Retinal pigment epithelial cell (primary cell): Measurements from ENCODE around the gene FOXP4.

Source experiments
- DNase-seq: peaks from one replicate; pipeline ENCODE4 v3.0.0-alpha.2; 2010; ENCODE audit warnings: low read depth
- H3K4me3 ChIP-seq: 2 replicates; pipeline ENCODE4 v1.5.1; 2011; ENCODE audit warnings: mild to moderate bottlenecking, low read length, control low read depth, moderate library complexity
- TF ChIP-seq, protein P1 (sequence below): conservative IDR thresholded peaks from 2 replicates; pipeline ENCODE4 v1.5.1; 2011; ENCODE audit warnings: low read depth, low read length, control low read depth, inconsistent platforms

Gene FOXP4

DNA sequence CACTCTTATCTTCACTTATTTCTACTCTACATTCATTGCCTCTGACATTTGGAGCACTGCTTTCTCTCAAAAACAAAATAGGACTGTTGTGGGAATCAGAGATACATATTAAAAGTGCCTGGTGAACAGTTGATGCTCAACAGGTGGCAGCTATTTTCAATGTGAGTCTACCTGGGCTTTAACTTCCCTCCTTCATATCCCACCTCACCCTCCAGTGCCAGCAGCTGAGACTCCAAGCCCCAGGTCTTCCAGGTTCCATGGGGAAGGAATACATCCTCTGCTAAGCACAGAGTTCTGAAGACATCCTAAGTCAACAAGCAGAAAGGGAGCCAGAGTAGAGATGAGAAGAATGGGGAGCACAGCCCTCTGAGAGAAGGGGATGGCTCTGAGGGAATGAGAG lies 7.0 kb upstream of the FOXP4 start:
- DNase-seq, result no peak
- TF ChIP-seq, protein P1, sequence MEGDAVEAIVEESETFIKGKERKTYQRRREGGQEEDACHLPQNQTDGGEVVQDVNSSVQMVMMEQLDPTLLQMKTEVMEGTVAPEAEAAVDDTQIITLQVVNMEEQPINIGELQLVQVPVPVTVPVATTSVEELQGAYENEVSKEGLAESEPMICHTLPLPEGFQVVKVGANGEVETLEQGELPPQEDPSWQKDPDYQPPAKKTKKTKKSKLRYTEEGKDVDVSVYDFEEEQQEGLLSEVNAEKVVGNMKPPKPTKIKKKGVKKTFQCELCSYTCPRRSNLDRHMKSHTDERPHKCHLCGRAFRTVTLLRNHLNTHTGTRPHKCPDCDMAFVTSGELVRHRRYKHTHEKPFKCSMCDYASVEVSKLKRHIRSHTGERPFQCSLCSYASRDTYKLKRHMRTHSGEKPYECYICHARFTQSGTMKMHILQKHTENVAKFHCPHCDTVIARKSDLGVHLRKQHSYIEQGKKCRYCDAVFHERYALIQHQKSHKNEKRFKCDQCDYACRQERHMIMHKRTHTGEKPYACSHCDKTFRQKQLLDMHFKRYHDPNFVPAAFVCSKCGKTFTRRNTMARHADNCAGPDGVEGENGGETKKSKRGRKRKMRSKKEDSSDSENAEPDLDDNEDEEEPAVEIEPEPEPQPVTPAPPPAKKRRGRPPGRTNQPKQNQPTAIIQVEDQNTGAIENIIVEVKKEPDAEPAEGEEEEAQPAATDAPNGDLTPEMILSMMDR, result no peak
- no peak overlapping the region for H3K4me3 ChIP-seq

DNA sequence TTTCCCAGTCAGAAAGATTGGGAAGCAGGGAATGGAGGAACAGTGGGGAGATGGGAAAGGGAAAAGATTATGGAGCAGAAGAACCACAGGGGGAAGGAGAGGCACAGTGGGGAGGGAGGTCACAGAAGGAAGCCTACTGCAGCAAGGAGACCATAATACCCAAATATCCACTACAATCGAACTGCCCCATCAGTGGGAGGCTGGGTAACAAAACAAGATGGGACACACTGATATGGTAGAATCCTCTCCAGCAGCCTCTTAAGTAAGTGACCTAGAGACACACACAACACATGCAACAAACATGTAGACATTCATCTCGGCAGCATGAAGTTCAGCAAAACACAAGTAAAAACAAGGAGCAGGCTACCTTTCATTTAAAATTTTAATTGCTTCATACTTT lies 4.8 kb upstream of the FOXP4 start:
- no peak for DNase-seq
- TF ChIP-seq, protein P1, result no peak
- no peak overlapping the region for H3K4me3 ChIP-seq

DNA sequence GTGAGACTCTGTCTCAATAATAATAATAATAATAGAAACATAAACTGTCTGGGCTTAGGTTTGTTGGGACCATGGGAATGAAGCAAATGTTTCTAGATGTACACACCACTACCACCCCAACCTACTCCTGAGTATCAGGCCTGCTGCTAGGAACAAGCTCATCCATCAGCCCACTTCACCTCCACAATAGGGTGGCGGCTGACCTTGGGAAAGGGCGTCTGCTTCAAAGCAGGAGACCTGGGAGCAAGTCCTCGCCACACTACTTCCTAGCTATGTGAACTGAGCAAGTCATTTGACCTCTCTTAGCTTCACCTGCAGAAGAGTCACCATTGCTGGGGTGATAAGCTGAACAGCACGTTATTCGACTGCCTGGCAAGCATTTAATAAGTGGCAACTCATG lies 3.1 kb upstream of the FOXP4 start:
- H3K4me3 ChIP-seq, result no peak overlapping the region
- TF ChIP-seq, protein P1, result no peak
- no peak for DNase-seq

DNA sequence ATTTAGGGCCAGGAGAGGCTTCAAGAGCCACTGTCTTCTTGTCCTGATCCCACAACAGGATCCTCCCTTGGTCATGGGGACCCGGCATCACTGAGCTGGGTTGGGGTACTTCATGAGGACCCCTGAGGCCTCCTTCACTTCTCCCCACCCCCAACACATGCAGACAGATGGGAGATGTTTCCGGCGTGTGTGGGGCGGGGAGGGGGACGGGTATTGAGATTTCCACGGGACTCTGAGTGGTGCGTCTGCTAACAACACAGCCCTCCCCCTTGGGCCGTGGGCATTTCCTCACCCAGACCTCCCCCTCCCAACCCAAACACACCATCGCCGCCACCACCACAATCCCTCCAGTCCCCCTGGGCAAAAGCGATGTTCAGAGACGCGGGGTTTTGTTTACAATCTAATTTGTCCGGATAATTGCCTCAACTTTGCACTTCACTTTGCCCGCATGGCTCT lies 906 bp upstream of the FOXP4 start:
- TF ChIP-seq, protein P1, result no peak
- H3K4me3 ChIP-seq, result peak overlapping the region; percentile 67
- no peak for DNase-seq

DNA sequence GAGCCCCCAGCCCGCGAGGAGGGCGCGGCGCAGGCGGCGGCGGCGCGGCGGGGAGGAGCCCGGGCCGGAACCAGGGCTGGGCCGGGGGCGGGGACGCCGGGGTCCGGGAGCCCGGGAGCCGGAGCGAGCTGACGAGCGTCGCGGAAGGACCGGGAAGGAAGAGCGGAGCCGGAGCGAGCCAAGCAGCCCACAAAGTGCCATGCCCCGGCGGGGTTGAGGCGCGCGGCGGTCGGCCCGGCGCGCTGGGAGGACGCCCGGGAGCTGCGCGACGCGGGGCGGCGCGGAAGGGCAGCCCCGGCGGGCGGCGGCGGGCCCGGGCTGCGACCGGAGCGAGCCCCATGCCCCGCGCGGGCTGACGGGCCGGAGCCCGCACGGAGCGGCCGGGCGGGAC lies 289 bp downstream of the FOXP4 start:
- peak overlapping the region; percentile 93 for H3K4me3 ChIP-seq
- DNase-seq, result no peak

DNA sequence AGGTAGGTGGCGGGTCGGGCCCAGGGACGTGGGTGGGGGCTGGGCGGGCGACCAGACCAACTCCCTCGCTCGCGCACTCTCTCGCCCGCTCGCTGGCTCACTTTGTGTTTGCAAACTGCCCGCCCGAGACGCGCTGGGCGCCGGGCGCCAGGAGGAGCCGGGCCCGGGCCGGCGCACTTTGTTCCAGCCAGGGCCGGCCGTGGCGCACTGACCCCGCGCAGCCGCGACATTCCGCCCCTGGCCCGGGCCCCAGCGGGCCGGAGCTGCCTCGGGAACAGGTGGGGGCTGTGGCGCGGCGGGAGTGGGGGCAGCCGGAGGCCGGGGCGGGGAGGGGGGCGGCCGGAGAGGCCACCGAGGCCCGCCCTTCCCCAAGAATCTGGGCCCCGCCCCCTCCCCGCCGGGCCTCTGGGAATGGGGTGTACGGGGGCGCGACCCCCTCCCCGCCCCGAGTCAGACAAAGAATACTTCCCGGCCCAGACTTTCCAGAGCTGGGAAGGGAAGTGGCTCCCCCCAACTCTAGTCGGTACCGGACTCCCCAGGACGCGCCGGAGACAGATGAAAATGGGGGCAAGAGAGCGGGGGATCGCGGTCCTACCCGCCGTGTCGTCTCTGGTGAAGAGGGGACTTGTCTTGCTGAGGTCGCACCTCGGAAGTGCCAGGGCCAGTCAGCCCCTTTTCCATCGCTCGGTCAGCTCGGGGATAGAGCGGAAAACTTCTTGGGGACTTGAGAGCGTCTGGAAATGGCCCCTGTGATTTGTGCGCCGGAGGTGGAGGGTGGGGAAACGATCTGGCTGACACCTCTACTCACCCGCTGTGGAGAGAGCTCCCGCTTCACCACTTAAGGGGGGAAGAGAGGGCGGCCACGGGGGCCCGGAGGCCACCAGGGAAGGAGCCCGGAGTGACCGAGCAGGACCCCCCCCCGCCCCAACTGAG lies 951 bp downstream of the FOXP4 start:
- H3K4me3 ChIP-seq, result peak overlapping the region; percentile 93
- TF ChIP-seq, protein P1, result no peak
- no peak for DNase-seq

More for the DNA sequence above, 289 bp downstream of the FOXP4 start:
- TF ChIP-seq, protein P1, result no peak

DNA sequence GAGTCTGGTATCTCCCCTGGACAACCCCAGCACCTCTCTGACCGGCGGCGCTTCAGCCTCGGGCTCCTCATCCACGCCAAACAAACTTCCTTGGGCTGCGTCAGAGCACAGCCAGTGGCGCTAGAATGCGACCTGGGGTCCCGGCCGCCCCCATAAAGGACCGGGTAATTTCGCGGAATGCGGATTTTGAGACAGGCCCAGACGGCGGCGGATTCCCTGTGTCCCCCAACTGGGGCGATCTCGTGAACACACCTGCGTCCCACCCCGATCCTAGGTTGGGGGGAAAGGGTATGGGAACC lies 1.6 kb downstream of the FOXP4 start:
- H3K4me3 ChIP-seq, result peak overlapping the region; percentile 93
- no peak for DNase-seq
- TF ChIP-seq, protein P1, result no peak
